Activated CD8-positive, alpha-beta T cell treated with anti-CD3 and anti-CD28 coated beads, Interleukin-2, amount 10 ng/mL, durations not matched to agents 7 days and 5 days (primary cell): ENCODE data around the gene SLC26A11. TPM values are rescaled to one million over a fixed set of nuclear protein-coding genes. Genes with fewer than 3 reads are reported as not detected.
"Not testable (repeated sequence)": the region's sequence is repeated elsewhere in the genome, so short reads cannot be mapped to it uniquely, and the experiment has no call there.

Experiments
- ATAC-seq: fragments of 150-1000 bp; cut with Tn5 transposase; one replicate; pipeline ENCODE4 v1.10.0; 2021; ENCODE audit warnings: moderate library complexity
- CTCF ChIA-PET: fragments of 350-600 bp; sonication (Branson Sonifier 250); formaldehyde crosslinking; loops from one replicate; lab custom pipeline; 2021; ENCODE audit warnings: antibody characterized with exemption; lab: Charles Lee
- POLR2A ChIA-PET: fragments of 350-600 bp; sonication (Branson Sonifier 250); formaldehyde crosslinking; loops from one replicate; lab custom pipeline; 2021; ENCODE audit warnings: antibody characterized with exemption; lab: Charles Lee
- DNase-seq: peaks from one replicate; pipeline ENCODE4 v3.0.0-alpha.2; 2020
- H3K27ac Mint-ChIP-seq: one replicate; pipeline ENCODE4 v1.8.0; 2021; ENCODE audit warnings: mild to moderate bottlenecking, mixed read lengths
- H3K27me3 Mint-ChIP-seq: one replicate; pipeline ENCODE4 v1.8.0; 2021; ENCODE audit warnings: low read depth, mixed read lengths
- H3K36me3 Mint-ChIP-seq: one replicate; pipeline ENCODE4 v1.8.0; 2021; ENCODE audit warnings: low read depth, mixed read lengths
- H3K4me1 Mint-ChIP-seq: one replicate; pipeline ENCODE4 v1.8.0; 2021; ENCODE audit warnings: low read depth, mixed read lengths
- H3K4me3 Mint-ChIP-seq: one replicate; pipeline ENCODE4 v1.8.0; 2021; ENCODE audit warnings: mild to moderate bottlenecking, mixed read lengths
- H3K9me3 Mint-ChIP-seq: one replicate; pipeline ENCODE4 v1.8.0; 2022; ENCODE audit warnings: mixed read lengths; ENCODE audit not compliant: insufficient read depth
- total RNA-seq, 2 experiments: library from RNA; stranded (reverse); gene quantifications; one replicate each; pipeline ENCODE4 v1.2.3, GENCODE V29; 2021

The SLC26A11 gene
- total RNA-seq, 2 experiments from 2014 or later: 1.4 to 1.6 TPM

DNA sequence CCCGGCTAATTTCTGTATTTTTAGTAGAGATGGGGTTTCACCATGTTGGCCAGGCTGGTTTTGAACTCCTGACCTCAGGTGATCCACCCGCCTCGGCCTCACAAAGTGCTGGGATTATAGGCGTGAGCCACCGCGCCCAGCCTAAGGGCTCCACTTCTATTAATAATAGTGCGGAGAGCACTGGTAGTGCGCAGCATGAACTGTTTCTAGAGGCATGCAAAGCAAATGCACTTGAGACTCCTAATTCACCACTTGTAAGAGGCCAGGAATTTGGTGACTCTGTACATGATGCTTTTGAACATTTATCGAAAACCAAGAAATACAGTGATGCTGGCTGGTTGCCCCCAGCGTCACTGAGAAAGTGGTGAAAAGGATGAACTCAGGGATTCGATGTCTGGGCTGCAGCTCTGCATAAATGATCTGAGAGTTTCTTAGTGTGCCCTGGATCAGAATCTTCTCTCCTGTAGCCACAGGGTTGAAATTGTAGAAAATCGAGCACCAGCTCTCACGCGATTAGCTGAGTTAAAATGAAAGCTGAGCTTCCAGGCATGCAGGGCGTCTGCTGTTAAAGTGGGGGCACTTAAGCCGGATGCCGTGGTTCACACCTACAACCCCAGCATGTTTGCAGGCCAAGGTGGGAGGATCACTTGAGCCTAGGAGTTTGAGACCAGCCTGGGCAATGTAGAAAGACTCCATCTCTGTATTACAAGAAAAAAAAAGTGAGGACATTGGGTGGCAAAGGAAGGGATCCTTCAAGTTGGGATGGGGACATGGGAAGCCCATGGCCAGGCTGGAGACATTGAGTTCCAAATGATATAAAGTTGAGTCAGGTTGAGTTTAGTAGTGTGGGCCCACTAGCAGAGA, 45.2 kb downstream of the SLC26A11 start:
- no peaks in the 10 kb centered on the region for H3K27me3 Mint-ChIP-seq
- no peaks in the 10 kb centered on the region for H3K9me3 Mint-ChIP-seq
- CTCF ChIA-PET: interaction anchor here (0.8 to 1.5 kb wide), 6 partner anchors 8 to 120 kb away, joined by 3 to 5 read pairs (median 4); no protein-coding TSS in a partner anchor
- H3K4me1 Mint-ChIP-seq: peaks cover 37% of the 10 kb centered on the region
- peak; percentile 89 for DNase-seq
- ATAC-seq: peak; percentile 45
- H3K27ac Mint-ChIP-seq: peak overlapping the region; percentile 91
- H3K36me3 Mint-ChIP-seq: peaks cover 38% of the 10 kb centered on the region
- peak overlapping the region; percentile 91 for H3K4me3 Mint-ChIP-seq
- POLR2A ChIA-PET: interaction anchor here (1.0 to 4.9 kb wide), 5 partner anchors 12 to 127 kb away, joined by 3 to 38 read pairs (median 3); no protein-coding TSS in a partner anchor

DNA sequence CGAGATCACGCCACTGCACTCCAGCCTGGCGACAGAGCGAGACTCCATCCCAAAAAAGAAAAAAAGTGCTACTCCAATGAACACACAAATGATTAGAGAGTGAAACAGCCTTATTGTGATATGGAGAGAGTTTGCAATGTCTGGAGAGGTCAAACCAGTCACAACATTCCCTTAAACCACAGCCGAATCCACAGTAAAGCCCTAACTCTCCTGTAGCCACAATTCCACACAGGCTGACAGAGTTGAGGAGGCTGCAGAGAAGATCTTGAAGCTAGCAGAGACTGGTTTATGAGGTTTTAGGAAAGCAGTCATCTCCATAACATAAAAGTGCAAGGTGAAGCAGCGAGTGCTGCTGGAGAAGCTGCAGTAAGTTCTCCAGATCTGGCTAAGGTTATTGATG, 47.2 kb downstream of the SLC26A11 start:
- Mint-ChIP-seq H3K36me3 (peaks cover 45% of the 10 kb centered on the region), H3K27ac (peak overlapping the region; percentile 52), H3K4me3 (peak overlapping the region; percentile 19), H3K4me1 (peaks cover 39% of the 10 kb centered on the region), H3K9me3 (no peaks in the 10 kb centered on the region), H3K27me3 (no peaks in the 10 kb centered on the region)
- CTCF ChIA-PET: interaction anchor here (1.1 kb wide), 1 partner anchor 72 kb away, joined by 3 read pairs; no protein-coding TSS in a partner anchor
- ATAC-seq (no peak), DNase-seq (no peak)
- POLR2A ChIA-PET: interaction anchor here (1.6 kb wide), 1 partner anchor 48 kb away, joined by 4 read pairs; no protein-coding TSS in a partner anchor

DNA sequence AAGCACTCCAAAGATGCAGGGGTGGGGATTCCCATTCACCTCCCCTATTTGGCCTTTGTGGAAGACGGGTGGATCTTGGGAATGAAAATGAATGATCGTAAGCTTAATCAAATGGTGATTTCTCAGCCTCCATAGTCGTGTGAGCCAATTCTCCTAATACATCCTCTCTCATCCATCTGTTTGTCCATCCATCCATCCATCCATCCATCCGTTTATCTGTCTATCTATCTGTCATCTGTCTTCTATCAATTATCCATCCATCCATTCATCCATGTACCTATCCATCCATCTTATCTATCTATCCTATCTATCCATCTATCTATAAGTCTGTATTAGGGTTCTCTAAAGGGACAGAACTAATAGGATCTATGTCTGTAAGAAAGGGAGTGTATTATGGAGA, 48.2 kb downstream of the SLC26A11 start:
- POLR2A ChIA-PET: interaction anchor here (0.6 kb wide), 1 partner anchor 36 kb away, joined by 3 read pairs; no protein-coding TSS in a partner anchor
- no peaks in the 10 kb centered on the region for H3K27me3 Mint-ChIP-seq
- H3K9me3 Mint-ChIP-seq: no peaks in the 10 kb centered on the region
- H3K36me3 Mint-ChIP-seq: peaks cover 54% of the 10 kb centered on the region
- CTCF ChIA-PET: interaction anchor here (1.1 kb wide), 1 partner anchor 73 kb away, joined by 3 read pairs; no protein-coding TSS in a partner anchor
- H3K4me1 Mint-ChIP-seq: peaks cover 38% of the 10 kb centered on the region
- DNase-seq (no peak), ATAC-seq (no peak)
- no peak overlapping the region for H3K27ac Mint-ChIP-seq
- H3K4me3 Mint-ChIP-seq: no peak overlapping the region

DNA sequence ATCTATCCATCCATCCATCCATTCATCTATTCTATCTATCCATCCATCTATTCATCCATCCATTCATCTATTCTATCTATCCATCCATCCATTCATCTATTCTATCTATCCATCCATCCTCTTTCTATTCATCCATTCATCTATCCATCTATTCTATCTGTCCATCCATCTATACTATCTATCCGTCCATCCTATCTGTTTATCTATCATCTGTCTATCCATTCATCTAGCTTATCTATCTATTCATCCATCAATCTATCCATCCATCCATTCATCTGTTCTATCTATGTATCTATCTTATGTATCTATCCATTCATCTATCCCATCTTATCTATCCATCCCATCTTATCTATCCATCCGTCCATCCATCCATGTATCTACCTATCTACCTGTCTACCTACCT, 49.2 kb downstream of the SLC26A11 start:
- Mint-ChIP-seq H3K27ac (no peak overlapping the region), H3K27me3 (no peaks in the 10 kb centered on the region), H3K4me3 (no peak overlapping the region), H3K36me3 (peaks cover 53% of the 10 kb centered on the region), H3K4me1 (peaks cover 46% of the 10 kb centered on the region), H3K9me3 (no peaks in the 10 kb centered on the region)
- ChIA-PET POLR2A (interaction anchor here (1.1 to 1.5 kb wide), 2 partner anchors 9 to 11 kb away, joined by 3 to 4 read pairs; partner anchors contain the start of gene RNF213), CTCF (no interaction called here)
- DNase-seq: no peak
- ATAC-seq: no peak

DNA sequence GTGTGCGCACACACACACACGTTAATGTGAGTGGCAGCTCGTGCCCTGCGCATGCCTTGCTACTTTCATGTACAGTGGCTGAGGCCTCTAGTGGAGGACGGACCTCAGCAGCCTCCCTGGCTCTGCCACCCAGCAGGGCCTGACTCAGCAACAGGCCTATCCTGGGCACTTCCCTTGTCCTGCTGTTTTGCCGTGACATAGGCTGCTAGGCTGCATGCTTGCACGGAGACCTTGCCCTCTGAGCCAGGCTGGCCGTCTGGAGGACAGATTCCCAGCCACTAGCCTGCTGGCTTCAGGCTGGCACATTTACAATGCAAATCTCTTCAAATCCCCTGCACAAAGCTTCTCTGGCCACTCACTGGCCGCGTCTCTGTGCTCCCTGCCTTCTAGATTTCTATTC, 49.9 kb downstream of the SLC26A11 start:
- peaks cover 49% of the 10 kb centered on the region for H3K4me1 Mint-ChIP-seq
- H3K36me3 Mint-ChIP-seq: peaks cover 49% of the 10 kb centered on the region
- H3K27me3 Mint-ChIP-seq: no peaks in the 10 kb centered on the region
- ChIA-PET CTCF (no interaction called here), POLR2A (interaction anchor here (1.1 to 1.7 kb wide), 3 partner anchors 9 to 51 kb away, joined by 3 to 5 read pairs (median 4); partner anchors contain the start of gene RNF213)
- no peak for DNase-seq
- no peak for ATAC-seq
- peak overlapping the region; percentile 53 for H3K27ac Mint-ChIP-seq
- no peaks in the 10 kb centered on the region for H3K9me3 Mint-ChIP-seq
- H3K4me3 Mint-ChIP-seq: no peak overlapping the region

DNA sequence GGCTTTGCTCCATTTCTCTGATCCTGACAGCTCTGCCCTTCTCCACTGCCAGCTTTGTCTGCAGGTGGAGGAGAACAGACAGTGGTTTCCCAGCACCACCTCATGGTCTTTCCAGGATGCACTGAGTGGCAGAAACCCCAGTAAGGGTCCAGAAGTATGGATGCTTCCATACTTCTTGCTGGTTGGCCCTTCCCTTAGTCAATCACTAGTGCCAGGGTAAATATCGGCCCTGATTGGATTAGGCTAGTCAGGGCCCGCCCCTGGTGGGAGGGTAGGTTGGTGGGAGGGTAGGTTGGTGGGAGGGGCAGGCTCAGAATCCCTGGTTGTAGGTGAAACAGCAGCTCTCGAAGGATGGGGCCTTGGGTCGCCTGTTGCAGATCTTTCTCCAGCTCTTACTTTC, 50.6 kb downstream of the SLC26A11 start:
- POLR2A ChIA-PET: interaction anchor here (1.5 to 1.7 kb wide), 2 partner anchors 10 to 52 kb away, joined by 4 to 5 read pairs; partner anchors contain the start of gene RNF213
- peaks cover 47% of the 10 kb centered on the region for H3K4me1 Mint-ChIP-seq
- peak overlapping the region; percentile 52 for H3K27ac Mint-ChIP-seq
- CTCF ChIA-PET: no interaction called here
- no peaks in the 10 kb centered on the region for H3K27me3 Mint-ChIP-seq
- H3K4me3 Mint-ChIP-seq: no peak overlapping the region
- H3K9me3 Mint-ChIP-seq: no peaks in the 10 kb centered on the region
- DNase-seq (peak; percentile 50), ATAC-seq (peak; percentile 68)
- peaks cover 45% of the 10 kb centered on the region for H3K36me3 Mint-ChIP-seq

DNA sequence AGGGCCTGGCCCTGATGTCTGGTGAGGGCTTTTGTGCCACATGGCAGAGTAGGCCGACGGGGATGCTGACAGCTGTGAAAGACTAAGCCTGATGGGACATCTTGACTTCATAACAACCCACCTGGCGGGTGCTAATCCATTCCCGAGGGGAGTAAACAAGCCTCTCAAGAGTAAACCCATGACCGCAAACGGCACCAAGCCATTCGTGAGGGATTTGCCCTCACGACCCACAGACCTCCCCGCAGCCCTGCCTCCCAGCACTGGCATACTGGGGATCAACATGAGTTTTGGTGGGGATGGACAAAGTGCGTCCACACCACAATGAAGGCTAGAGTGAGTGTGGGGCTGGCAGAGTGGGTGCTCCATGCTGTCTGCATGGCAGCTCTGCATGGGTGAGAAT, 52.1 kb downstream of the SLC26A11 start:
- no peaks in the 10 kb centered on the region for H3K9me3 Mint-ChIP-seq
- ChIA-PET CTCF (no interaction called here), POLR2A (interaction anchor here (1.4 kb wide), 1 partner anchor 127 kb away, joined by 3 read pairs; no protein-coding TSS in a partner anchor)
- H3K27me3 Mint-ChIP-seq: no peaks in the 10 kb centered on the region
- H3K27ac Mint-ChIP-seq: no peak overlapping the region
- no peak for DNase-seq
- H3K36me3 Mint-ChIP-seq: peaks cover 47% of the 10 kb centered on the region
- peaks cover 49% of the 10 kb centered on the region for H3K4me1 Mint-ChIP-seq
- no peak overlapping the region for H3K4me3 Mint-ChIP-seq
- no peak for ATAC-seq

DNA sequence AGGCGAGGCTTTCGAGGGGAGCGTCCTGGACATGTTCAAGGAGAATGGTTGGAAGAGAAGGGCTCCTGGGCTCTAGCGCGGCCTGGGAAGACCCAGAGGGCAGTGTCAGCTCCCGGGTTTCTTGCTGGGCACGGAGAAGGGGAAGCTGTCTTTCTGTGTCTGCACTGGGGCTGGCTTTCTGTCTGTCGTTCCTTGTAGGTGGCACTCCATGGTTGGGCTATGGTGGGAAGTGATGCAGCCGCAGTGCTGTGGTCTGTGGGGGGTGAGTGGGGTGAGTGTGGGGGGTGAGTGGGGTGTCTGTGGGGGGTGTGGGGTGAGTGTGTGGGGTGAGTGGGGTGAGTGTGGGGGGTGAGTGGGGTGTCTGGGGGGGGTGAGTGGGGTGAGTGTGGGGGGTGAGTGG, 54.1 kb downstream of the SLC26A11 start:
- DNase-seq: no peak
- Mint-ChIP-seq H3K4me1 (peaks cover 53% of the 10 kb centered on the region), H3K4me3 (peak overlapping the region; percentile 28), H3K27me3 (no peaks in the 10 kb centered on the region), H3K36me3 (peaks cover 55% of the 10 kb centered on the region), H3K27ac (peak overlapping the region; percentile 79), H3K9me3 (no peaks in the 10 kb centered on the region)
- CTCF ChIA-PET: interaction anchor here (0.9 kb wide), 1 partner anchor 9 kb away, joined by 4 read pairs; no protein-coding TSS in a partner anchor
- ATAC-seq: no peak
- POLR2A ChIA-PET: interaction anchor here (0.8 to 1.1 kb wide), 2 partner anchors 11 to 84 kb away, joined by 3 to 6 read pairs; no protein-coding TSS in a partner anchor

DNA sequence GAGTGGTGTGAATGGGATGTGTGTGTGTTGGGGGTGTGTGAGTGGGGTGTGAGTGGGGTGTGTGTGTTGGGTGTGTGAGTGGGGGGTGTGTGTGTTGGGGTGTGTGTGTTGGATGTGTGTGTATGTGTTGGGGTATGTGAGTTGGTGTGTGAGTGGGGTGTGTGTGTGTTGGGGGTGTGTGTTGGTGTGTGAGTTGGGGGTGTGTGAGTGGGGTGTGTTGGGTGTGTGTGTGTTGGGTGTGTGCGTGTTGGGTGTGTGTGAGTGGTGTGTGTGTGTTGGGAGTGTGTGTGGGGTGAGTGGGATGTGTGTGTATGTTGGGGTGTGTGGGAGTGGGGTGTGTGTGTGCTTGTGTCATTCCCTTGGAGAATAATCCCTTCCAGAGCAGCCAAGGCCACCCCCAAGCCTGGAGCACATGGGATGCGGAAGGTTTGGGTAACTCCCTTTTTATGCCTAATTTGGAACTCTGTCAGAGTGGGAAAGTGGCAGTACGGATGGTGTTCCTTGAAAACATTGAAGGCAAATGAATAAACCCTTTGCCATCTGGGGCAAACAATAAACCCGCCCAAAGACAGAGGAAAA, 54.7 kb downstream of the SLC26A11 start:
- peaks cover 61% of the 10 kb centered on the region for H3K36me3 Mint-ChIP-seq
- CTCF ChIA-PET: interaction anchor here (1.0 kb wide), 2 partner anchors 9 to 12 kb away, joined by 3 to 5 read pairs; no protein-coding TSS in a partner anchor
- H3K27ac Mint-ChIP-seq: peak overlapping the region; percentile 25
- no peak overlapping the region for H3K4me3 Mint-ChIP-seq
- no peak for ATAC-seq
- peaks cover 52% of the 10 kb centered on the region for H3K4me1 Mint-ChIP-seq
- no peaks in the 10 kb centered on the region for H3K27me3 Mint-ChIP-seq
- POLR2A ChIA-PET: interaction anchor here (1.4 kb wide), 1 partner anchor 10 kb away, joined by 3 read pairs; no protein-coding TSS in a partner anchor
- H3K9me3 Mint-ChIP-seq: no peaks in the 10 kb centered on the region
- DNase-seq: no peak

DNA sequence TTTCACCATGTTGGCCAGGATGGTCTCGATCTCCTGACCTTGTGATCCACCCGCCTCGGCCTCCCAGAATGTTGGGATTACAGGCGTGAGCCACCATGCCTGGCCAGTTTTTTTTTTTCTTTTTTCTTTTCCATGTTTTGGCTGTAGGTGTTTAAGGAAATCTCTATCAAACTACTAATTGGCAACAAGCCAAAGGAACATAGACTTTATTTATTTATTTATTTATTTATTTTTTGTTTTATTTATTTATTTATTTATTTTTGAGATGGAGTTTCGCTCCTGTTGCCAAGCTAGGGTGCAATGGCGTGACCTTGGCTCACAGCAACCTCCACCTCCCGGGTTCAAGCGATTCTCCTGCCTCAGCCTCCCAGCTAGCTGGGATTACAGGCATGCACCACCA, 55.6 kb downstream of the SLC26A11 start:
- ChIA-PET POLR2A (interaction anchor here (1.4 kb wide), 1 partner anchor 9 kb away, joined by 3 read pairs; no protein-coding TSS in a partner anchor), CTCF (interaction anchor here (1.0 kb wide), 2 partner anchors 10 to 13 kb away, joined by 3 to 5 read pairs; no protein-coding TSS in a partner anchor)
- H3K36me3 Mint-ChIP-seq: peaks cover 67% of the 10 kb centered on the region
- H3K9me3 Mint-ChIP-seq, H3K27me3 Mint-ChIP-seq, H3K4me3 Mint-ChIP-seq, DNase-seq, ATAC-seq, H3K27ac Mint-ChIP-seq: not testable (repeated sequence)
- H3K4me1 Mint-ChIP-seq: peaks cover 43% of the 10 kb centered on the region
